Measurements from ENCODE around the gene CEP162.

DNA sequence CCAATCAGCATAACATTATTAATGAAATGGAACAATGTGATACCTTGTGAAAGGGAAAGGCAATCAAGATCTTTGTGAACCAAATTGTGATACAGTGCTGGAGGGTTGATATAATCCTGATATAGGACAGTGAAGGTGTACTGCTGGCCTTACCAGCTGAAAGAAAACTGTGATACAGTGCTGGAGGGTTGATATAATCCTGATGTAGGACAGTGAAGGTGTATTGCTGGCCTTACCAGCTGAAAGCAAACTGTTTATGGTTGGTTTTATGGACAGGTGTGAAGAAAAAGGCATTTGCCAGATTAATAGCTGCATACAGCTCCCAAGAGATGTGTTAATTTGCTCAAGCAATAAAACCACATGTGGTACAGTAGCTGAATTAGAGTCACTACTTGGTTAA lies 119.9 kb downstream of the CEP162 start:
- TF ChIP-seq POLR2AphosphoS5 (IDR thresholded peaks at IDR 0.05; ENCODE audit: low read length), result no peak
- no peak for TF ChIP-seq IKZF1 (conservative IDR thresholded peaks at IDR 0.05)
- TF ChIP-seq BACH1 (IDR thresholded peaks at IDR 0.05; ENCODE audit: borderline replicate concordance), result no peak
- no peak for TF ChIP-seq EZH2 (IDR thresholded peaks at IDR 0.05; ENCODE audit: borderline replicate concordance, control insufficient read depth, low read depth, low read length)
- no peak for TF ChIP-seq SMC3 (IDR thresholded peaks at IDR 0.05; ENCODE audit: borderline replicate concordance, low read length)
- TF ChIP-seq MTA3 (IDR thresholded peaks at IDR 0.05; ENCODE audit: borderline replicate concordance, low read length), result no peak
- TF ChIP-seq, protein P1, sequence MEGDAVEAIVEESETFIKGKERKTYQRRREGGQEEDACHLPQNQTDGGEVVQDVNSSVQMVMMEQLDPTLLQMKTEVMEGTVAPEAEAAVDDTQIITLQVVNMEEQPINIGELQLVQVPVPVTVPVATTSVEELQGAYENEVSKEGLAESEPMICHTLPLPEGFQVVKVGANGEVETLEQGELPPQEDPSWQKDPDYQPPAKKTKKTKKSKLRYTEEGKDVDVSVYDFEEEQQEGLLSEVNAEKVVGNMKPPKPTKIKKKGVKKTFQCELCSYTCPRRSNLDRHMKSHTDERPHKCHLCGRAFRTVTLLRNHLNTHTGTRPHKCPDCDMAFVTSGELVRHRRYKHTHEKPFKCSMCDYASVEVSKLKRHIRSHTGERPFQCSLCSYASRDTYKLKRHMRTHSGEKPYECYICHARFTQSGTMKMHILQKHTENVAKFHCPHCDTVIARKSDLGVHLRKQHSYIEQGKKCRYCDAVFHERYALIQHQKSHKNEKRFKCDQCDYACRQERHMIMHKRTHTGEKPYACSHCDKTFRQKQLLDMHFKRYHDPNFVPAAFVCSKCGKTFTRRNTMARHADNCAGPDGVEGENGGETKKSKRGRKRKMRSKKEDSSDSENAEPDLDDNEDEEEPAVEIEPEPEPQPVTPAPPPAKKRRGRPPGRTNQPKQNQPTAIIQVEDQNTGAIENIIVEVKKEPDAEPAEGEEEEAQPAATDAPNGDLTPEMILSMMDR (IDR thresholded peaks at IDR 0.05 in 2 of 3, conservative IDR thresholded peaks at IDR 0.05 in 1 of 3; ENCODE audit: control insufficient read depth in 2 of 3, extremely low read depth in 1 of 3, insufficient read depth in 1 of 3, low read depth in 3 of 3, low read length in 3 of 3), result no peak
- TF ChIP-seq ZNF274 (IDR thresholded peaks at IDR 0.05; ENCODE audit: insufficient read depth, insufficient read length), result no peak
- TF ChIP-seq, protein P2, sequence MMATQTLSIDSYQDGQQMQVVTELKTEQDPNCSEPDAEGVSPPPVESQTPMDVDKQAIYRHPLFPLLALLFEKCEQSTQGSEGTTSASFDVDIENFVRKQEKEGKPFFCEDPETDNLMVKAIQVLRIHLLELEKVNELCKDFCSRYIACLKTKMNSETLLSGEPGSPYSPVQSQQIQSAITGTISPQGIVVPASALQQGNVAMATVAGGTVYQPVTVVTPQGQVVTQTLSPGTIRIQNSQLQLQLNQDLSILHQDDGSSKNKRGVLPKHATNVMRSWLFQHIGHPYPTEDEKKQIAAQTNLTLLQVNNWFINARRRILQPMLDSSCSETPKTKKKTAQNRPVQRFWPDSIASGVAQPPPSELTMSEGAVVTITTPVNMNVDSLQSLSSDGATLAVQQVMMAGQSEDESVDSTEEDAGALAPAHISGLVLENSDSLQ (IDR thresholded peaks at IDR 0.05), result no peak
